GM21367 (cell line): Measurements from ENCODE around the gene KMT5C.
"Not testable (repeated sequence)": the region's sequence is repeated elsewhere in the genome, so short reads cannot be mapped to it uniquely, and the experiment has no call there.

ENCODE experiments used
- ATAC-seq: cut with Tn5 transposase; IDR thresholded peaks from one replicate; pipeline ENCODE4 v1.9.1; 2021; ENCODE audit not compliant: unreplicated experiment

The KMT5C gene

DNA sequence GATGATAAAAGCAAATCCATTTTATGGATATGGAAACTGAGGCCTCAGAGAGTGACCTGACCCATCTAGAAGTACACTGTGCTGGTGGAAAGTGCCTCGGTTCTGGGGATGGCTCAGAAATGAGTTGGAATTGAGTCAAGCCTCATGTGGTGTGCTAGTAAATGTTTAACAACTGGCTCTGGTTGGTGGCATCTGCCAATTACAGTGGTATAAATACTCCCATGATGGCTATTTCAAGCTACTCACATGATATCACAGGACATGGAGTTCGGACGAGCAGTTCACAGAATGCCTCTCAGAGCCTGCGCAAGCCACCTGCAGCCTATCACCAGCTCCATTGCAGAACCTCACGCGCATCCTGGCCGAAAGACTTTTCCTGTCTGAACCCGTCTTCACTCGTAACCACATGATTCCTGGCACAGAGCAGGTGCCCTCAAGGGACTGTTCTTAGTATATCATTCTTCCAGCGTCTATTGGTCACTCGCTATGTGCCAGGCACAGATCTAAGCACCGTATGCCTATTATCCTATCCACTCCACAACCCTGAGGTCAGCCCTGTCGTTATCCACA is 23.6 kb upstream of the KMT5C start:
- no peak for ATAC-seq

DNA sequence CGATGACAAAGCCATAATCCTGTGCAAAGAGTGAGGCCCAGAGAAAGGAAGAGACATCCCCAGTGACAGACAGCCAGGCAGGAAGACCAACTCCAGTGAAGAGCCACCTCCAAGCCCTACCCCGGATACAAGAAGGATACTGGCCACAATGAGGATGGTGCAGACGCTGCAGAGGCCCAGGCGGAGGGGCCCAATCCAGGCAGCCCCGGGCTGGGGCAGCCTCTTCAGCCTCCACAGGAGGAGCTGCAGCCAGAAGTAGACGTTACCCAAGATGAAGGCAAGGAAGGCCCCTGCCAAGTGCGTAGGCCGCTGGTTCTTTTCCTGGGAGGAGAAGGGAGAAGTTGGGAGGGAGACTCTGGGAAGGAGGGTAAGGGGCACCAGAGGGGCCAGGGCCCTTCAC is 23.0 kb upstream of the KMT5C start:
- ATAC-seq, result no peak

DNA sequence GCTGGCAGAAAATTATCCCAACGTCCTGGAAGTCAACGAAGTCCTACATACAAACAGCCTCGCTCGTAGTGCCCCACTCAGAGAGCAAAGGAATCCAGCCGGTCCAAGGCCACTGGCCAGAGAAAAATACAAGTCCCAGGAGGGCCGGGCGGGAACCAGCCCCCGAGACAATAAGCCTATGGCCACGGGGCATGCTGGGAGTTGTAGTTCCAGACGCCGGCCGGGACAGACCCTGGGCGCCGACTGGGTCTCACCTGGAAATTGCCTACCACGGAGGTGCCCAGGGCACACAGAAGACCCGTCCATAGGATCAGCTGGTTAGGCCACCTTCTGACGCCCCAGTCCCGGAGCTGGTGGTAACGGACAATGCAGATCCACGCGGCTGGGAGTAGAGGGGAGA is 19.9 kb upstream of the KMT5C start:
- no peak for ATAC-seq

DNA sequence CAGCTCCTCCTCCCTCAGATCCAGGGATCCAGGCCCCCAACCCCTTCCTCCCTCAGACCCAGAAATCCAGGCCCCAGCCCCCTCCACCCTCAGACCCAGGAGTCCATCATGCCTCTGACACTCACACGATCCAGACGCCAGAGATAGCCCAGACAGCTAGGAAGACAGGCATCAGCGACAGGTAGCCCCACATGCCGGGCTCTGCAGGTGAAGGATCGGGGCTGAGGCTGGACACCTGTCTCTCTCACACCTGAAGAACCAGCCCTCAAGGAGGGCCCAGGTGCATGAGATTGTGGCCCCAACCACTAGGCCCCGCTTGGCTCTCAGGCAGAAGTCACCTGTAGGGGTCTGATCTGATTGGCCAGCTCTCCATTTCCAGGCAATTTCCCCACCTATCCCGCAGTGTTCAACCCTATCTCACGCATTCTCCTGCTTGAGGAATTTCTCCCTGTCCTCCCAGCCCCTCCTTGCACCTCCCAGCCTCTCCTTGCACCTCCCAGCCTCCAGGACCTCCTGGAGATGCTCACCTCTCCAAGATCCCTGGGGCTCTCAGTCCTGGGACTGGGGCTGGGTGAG is 18.7 kb upstream of the KMT5C start:
- no peak for ATAC-seq

DNA sequence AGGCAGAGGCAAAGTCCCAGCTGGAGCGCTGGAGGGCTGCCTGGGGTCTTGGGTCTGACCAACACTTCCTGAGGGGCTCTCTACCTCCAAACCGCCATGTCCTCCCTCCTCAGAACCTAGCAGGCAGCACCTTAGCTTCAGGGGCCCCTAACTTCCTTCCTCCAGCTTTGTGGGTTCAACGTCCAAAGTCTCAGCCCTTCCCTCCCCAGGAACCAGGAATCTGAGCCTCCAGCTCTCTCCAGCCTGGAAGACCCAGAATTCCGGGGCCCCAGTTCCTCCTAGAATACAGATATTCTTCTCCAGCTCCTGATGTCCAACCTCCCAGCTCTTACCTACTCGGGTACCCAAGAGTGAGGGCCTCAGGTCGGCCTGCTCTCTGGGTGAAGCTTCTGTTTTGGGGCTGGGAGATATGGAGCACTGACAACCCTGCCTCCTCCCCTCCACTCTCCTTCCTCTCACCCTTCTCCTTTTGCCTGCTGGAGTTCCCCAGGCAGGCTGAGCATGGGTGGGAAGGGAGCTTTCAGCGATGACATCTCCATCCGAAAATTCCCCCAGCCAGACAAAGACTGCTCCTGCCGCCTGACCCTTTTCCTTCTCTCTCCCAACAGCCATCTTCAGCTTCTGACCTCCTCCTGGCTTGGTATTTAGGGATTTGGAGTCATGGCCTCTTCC is 18.1 kb upstream of the KMT5C start:
- ATAC-seq, result no peak

DNA sequence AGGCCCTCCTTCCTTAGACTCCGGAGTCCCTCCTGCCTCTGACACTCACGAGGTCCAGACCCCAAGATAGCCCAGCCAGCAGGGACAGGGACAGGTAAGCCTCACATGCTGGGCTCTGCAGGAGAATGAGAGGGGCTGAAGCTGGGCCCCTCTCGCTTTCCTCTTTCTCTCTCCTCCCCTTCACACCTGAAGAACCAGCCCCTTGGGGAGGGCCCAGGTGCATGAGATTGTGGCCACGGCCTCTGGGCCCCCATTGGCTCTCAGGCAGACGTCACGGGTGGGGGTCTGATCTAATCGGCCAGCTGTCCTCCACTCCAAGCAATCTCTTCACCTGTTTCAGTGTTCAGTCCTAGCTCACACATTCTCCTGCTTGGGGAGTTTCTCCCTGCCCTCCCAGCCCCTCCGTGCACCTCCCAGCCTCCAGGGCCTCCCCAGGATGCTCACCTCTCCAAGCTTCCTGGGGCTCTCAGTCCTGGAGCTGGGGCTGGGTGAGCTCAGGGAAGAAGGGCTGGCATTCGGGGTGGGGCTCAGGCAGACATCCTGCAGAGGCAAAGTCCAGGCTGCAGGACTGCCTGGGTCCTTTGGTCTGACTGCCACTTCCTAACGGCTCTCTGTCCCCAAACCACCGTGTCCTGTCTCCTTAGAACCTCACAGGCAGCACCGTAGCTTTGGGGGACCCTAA is 17.3 kb upstream of the KMT5C start:
- ATAC-seq, result no peak

DNA sequence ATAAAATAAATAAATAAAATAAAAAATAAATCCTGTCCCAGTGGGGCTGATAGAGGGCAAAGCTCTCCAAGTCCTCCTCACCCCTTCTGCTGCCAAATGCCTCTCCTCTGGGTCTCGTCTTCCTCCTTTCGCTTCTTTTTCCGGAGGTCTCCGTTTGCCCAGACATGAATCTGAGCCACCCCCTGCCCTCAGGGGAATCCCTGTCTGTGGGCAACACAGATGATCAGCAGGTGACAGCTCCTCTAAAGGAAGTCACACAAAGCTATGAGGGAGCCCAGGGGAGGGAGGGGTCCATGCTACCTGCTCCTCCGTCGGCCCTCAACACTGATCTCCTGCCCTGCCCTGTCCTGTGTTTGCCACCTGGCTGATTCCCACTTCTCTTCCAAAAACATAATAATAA is 15.0 kb upstream of the KMT5C start:
- ATAC-seq, result no peak

DNA sequence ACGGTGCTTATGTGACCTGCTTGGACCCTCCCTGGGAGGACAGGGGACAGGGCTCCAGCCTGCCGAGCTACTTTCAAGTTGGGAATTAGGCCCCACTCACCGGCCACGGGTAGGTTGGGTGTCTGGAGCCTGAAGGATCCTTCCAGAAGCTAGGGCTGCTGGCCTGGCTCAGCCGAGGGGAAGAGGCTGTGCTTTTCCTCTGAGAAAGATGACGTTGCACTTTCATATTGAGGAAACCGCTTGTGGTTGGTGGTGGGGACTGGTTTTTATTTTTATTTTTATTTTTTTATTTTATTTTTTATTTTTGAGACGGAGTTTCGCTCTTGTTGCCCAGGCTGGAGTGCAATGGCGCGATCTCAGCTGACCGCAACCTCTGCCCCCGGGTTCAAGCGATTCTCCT is 14.5 kb upstream of the KMT5C start, which contains the start of gene TMEM150B:
TSS of gene TMEM150B (minus strand) at position 170 of the 400 bp plus-strand sequence. CDS start 4,305 bp downstream, outside the sequence.
- ATAC-seq, result no peak

DNA sequence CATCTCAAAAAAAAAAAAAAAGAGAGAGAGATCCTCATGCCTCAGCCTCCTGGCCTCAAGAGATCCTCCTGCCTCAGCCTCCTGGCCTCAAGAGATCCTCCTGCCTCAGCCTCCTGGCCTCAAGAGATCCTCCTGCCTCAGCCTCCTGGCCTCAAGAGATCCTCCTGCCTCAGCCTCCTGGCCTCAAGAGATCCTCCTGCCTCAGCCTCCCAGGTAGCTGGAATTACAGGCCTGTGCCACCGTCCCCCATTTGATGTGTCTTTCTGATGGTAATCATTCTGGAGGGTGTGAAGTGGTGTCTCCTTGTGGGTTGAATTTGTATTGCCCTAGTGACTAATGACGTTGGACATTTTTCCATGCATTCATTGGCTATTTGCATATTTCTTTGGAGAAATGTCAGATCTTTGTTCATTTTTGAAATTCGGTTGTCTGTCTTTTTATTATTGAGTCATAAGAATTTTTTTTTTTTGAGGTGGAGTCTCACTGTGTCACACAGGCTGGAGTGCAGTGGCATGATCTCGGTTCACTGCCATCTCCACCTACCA is 10.8 kb upstream of the KMT5C start:
- not testable (repeated sequence) for ATAC-seq

DNA sequence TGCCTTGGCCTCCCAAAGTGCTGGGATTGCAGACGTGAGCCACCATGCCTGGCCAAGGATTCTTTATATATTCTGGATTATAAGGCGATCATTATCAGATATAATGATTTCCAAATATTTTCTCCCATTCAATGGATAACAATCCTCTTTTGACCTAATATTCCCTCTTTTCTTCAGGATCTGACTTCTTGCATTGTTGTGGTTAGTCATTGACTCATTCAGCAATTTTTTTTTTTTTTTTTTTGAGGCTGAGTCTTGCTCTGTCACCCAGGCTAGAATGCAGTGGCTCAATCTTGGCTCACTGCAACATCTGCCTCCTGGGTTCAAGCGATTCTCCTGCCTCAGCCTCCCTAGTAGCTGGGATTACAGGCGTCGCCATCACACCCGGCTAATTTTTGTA is 9.9 kb upstream of the KMT5C start:
- not testable (repeated sequence) for ATAC-seq

DNA sequence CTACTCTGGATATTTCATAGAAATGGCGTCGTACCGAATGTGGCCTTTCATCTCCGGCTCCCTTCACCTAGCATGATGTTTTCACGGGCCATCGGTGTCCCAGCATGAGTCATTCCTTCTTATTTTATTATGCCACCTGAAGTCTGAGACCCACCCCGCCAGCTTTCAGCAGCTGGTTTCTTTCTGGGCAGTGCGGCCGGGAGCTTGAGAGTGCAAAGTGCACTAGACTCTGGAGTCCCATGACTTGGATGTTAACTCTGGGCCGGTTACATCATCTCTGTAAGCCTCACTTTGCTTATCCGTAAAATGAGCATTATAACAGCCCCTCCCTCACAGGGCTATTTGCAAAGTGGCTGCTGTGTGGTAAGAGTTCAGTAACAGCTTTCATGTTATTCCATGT is 5.8 kb upstream of the KMT5C start:
- ATAC-seq, result no peak

DNA sequence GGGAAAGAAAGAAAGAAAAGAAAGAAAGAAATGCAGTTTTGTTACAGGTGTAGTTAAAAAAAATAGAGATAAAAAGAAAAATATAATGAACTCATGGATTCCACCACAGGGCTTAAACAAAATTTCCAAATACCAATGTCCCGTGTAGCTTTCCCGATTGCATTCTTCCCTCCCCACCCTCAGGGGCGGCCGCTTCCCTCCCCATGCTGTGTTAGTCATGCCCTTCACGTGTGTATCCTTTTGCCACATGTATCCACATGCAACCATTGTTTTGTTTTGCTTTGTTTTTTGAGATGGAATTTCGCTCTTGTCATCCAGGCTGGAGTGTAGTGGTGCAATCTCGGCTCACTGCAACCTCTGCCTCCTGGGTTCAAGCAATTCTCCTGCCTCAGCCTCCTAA is 3.6 kb upstream of the KMT5C start:
- no peak for ATAC-seq

DNA sequence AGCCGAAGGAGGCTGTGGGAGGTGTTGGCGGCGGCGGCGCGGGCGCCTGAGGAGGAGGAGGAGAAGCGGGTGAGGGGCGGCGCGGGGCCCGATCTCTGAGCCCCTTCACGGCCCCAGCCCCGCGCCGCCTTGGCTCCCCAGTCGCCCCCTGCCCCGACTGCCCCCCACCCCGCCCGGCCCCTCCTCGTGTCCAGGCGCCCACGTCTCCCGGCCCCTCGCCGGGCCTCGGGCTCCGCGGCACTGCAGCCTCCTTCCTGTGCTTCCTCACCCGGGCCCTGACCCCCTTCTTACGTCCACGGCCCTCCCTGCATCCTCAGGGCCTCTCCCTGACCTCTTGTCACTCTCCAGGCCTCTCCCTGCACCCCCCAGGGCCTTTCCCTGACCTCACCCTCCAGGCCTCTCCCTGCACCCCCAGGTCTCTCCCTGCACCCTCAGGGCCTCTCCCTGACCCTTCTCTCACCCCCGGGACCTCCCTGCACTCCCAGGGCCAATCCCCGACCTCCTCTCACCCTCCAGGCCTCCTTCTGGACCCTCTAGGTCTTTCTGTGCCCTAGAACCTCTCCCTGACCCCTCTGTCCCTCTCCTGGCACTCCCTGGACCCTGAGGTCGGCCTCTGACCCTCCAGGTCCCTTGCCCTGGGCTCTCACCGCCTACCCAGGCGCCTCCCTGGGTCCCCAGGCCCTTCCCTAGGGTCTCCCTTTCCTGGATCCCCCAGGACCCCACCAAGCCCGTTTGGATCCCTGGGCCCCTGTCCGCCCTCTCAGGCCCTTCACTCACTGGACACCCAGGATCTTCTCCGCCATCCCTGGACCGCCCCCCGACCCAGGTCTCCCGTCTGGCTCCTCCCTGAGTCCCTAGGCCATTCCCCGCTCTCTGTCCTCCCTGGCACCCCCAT is 460 bp downstream of the KMT5C start:
- no peak for ATAC-seq

DNA sequence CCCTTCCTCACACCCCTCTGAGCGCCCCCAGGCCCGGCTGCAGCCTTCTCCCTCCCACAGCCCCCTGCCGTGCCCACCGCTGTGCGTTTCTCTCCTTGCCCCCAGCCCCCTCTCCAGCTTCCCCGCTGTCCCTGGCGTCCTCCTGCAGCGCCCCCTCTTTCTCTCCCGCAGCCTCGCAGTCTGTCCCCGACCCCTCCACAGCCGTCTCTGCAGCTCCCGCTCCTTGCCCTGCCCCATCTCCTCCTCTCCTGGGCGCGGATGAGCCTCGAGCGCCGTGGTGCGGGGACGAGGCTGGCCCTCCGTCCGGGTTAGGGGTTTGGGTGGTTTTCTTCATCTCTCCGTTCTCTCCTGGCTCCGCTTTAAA is 1.1 kb downstream of the KMT5C start:
- no peak for ATAC-seq

DNA sequence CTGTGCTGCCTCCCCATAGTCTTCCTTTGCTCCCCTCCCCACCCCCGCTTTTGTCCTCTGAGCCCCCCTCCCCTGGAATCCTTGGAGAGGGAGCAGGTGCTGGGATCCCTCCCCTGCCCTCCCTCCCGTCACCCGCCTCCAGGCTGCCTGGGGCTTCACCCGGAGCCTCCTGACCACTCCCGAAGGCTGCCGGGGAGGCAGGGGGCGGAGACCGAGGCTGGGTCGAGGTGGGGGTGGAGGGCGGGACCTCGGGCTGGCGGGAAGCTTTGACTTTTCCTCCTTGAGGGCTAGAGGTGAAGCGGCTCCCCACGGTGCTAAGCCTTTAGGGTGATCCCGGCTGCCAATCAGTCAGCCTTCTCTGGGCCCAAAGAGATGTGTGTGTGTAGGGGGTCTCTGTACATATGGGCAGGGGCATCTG is 1.5 kb downstream of the KMT5C start:
- ATAC-seq, result no peak

DNA sequence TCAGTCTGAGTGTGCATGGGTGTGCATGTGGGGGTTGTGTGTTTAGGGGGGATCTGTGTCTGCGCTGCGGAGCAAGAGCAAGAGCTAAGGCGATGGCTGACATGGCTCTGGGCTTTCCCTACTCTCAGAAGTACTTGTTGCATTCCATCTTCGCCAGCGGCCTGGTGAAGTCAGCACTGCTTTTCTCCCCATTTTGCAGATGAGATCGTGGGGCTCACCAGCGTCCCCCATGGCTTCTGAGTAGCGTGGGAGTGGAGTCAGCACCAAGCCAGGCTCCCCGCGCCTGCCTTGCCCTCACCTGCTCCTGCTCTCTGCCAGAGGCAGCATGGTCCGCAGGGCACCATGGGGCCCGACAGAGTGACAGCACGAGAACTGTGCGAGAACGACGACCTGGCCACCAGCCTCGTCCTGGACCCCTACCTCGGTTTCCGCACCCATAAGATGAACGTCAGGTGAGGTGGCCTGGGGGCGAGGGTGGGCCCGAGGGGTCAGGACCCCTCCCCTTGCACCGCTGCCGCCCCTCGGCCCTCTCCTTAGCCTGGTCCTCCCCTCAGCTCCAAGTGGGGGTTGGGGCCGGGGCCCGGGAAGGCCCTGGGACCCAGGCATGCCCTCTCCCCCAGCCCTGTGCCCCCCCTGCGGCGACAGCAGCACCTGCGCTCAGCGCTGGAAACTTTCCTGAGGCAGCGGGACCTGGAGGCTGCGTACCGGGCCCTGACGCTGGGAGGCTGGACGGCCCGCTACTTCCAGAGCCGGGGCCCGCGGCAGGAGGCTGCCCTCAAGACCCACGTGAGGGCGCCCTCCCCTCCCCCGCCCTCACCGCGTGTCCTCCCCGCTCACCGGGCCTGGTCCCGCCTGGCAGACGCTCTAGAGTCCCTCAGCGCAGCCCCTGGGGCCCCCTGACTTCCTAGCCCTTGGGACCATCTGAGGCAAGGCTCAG is 2.2 kb downstream of the KMT5C start:
- ATAC-seq, result no peak

DNA sequence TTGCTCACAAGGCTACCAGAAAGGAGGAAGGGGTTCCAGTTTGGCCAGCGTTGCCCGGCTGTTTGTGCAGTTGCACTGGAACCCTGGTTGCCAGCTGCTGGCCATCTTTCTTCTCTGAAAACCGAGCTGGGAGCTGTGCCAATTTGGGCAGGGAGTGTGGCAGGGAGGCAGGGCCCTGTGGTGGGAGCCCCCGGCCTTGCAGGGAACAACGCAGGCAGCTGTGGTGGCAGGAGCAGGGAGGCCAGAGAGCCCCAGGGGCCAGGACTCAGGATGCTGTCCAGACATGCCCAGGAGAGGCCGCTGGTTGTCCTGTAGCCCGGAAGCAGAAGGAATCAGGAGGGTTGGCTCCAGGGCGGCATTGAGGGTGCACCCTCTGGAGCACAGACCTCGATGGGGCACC is 4.8 kb downstream of the KMT5C start:
- ATAC-seq, result no peak

DNA sequence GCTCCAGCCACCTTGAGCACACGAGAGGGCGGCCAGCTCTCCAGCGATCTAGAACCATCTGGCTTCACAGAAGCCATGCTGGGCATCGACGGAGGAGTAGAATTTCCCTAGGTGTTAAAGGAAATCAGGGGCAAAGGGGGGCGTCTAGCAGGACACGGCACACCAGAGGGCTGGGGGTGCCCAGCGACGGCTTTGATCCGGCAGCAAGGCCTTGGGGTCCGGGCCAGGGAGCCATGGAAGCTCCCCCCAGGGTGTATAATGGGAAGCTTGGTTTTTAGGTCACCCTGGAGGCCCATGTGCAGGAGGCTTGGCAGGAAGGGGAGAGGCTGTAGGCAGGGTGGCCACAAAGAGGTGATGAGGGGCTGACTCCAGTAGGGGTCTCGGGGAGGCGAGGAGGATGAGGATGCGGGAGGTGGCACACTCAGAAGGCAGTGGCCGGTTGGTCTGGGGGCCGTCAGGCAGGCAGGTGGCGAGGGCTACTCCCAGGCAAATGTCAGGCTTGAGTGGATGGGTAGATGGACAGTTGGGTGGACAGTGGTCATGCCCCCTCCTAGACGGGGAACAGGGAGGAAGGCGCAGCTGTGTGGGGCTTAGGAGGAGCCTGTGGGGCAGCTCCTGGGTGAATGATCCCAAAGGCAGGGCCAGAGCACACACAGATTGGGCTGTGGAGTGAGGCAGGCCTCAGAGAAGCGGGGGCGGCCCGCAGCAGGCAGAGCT is 5.6 kb downstream of the KMT5C start:
- ATAC-seq, result no peak
